CD4-positive, alpha-beta T cell (primary cell): ENCODE measurements around the gene RASA3. TPM values are rescaled to one million over a fixed set of nuclear protein-coding genes. Genes with fewer than 3 reads are reported as not detected.
A peak's percentile ranks its signal among the peaks of the same experiment; 100 is the strongest.

Source experiments
- ATAC-seq: fragments of 200-7000 bp; cut with Tn5 transposase; one replicate; pipeline ENCODE4 v1.10.0; 2022; ENCODE audit warnings: mild to moderate bottlenecking; ENCODE audit not compliant: poor library complexity
- CTCF ChIA-PET: fragments of 350-600 bp; sonication (Branson Sonifier 250); formaldehyde crosslinking; loops from one replicate; lab custom pipeline; 2021; ENCODE audit warnings: antibody characterized with exemption, inconsistent platforms; lab: Charles Lee
- POLR2A ChIA-PET: fragments of 350-600 bp; sonication (Branson Sonifier 250); formaldehyde crosslinking; loops from one replicate; lab custom pipeline; 2021; ENCODE audit warnings: antibody characterized with exemption, inconsistent platforms; lab: Charles Lee
- DNase-seq, 14 experiments: peaks; one replicate each; pipeline ENCODE4 v3.0.0-alpha.2; 2013 to 2020; ENCODE audit warnings: mixed read lengths in 2 of 14
- H3K27ac ChIP-seq, 2 donors: one replicate each; pipeline versions ENCODE4 v1.5.1 to v1.7.0; 2013; ENCODE audit warnings: low read length in 2 of 2, low read depth in 1 of 2, mild to moderate bottlenecking in 1 of 2
- H3K27me3 ChIP-seq, 2 experiments: 1 replicate in 1 of 2; 2 replicates in 1 of 2; pipeline versions ENCODE4 v1.6.1 to v1.7.0; 2013; ENCODE audit warnings: low read length in 2 of 2, control low read depth in 1 of 2, mild to moderate bottlenecking in 1 of 2, moderate library complexity in 1 of 2; ENCODE audit not compliant: insufficient read depth in 2 of 2, control insufficient read depth in 1 of 2
- H3K36me3 ChIP-seq: one replicate; pipeline ENCODE4 v1.6.1; 2013; ENCODE audit warnings: low read length, control low read depth; ENCODE audit not compliant: insufficient read depth
- H3K4me1 ChIP-seq: one replicate; pipeline ENCODE4 v1.6.1; 2013; ENCODE audit warnings: low read length, control low read depth; ENCODE audit not compliant: insufficient read depth
- H3K4me3 ChIP-seq: one replicate; pipeline ENCODE4 v1.5.1; 2013; ENCODE audit warnings: mild to moderate bottlenecking, low read length, moderate library complexity
- H3K9me3 ChIP-seq, 2 experiments: 1 replicate in 1 of 2; 2 replicates in 1 of 2; pipeline versions ENCODE4 v1.6.1 to v1.7.0; 2013; ENCODE audit warnings: low read length in 2 of 2, mild to moderate bottlenecking in 2 of 2, control low read depth in 1 of 2, moderate library complexity in 1 of 2; ENCODE audit not compliant: control insufficient read depth in 1 of 2, insufficient read depth in 1 of 2
- H3K27ac Mint-ChIP-seq: one replicate; pipeline ENCODE4 v1.8.0; 2020; ENCODE audit warnings: mixed read lengths
- H3K27me3 Mint-ChIP-seq: one replicate; pipeline ENCODE4 v1.8.0; 2021; ENCODE audit warnings: mixed read lengths
- H3K36me3 Mint-ChIP-seq: one replicate; pipeline ENCODE4 v1.8.0; 2021; ENCODE audit warnings: low read depth, mixed read lengths
- H3K4me1 Mint-ChIP-seq: one replicate; pipeline ENCODE4 v1.8.0; 2021; ENCODE audit warnings: low read depth, mixed read lengths
- H3K4me3 Mint-ChIP-seq: one replicate; pipeline ENCODE4 v1.8.0; 2020; ENCODE audit warnings: mild to moderate bottlenecking, mixed read lengths
- H3K9me3 Mint-ChIP-seq: one replicate; pipeline ENCODE4 v1.8.0; 2020; ENCODE audit warnings: mixed read lengths
- CTCF ChIP-seq: fragments of 200-600 bp; IDR thresholded peaks from one replicate; pipeline ENCODE4 v1.8.0; 2022; ENCODE audit warnings: antibody characterized with exemption, mild to moderate bottlenecking
- intact Hi-C, 2 experiments: fragments of 100-400 bp; cut with DNase I in 1 of 2; cut with micrococcal nuclease in 1 of 2; formaldehyde crosslinking; loops; one replicate each; pipeline versions ENCODE4 v1.15.1 to v1.9.0; 2023 to 2025; cut with DNase I, micrococcal nuclease
- total RNA-seq, 174 experiments: library from RNA in 2 of 174; stranded (reverse) in 2 of 174; gene quantifications; one replicate each; pipeline ENCODE4 v1.2.3 and lab custom pipeline; 2021 to 2026

RASA3 gene
- total RNA-seq, 2 experiments from 2014 or later, result 181 to 184 TPM

- ATAC-seq (no peak), DNase-seq (no peak)
- H3K4me1 Mint-ChIP-seq, result peaks cover 73% of the 10 kb centered on the region
- CTCF ChIA-PET, result no interaction called here
- Histone ChIP-seq H3K27me3 (no peaks in the 10 kb centered on the region), H3K9me3 (peaks cover 0 to 4% of the 10 kb centered on the region in 2 experiments), H3K4me3 (no peak overlapping the region), H3K4me1 (peaks cover 87% of the 10 kb centered on the region), H3K36me3 (peaks cover 50% of the 10 kb centered on the region), H3K27ac (peak overlapping the region; percentile 3 to 48)
- no peaks in the 10 kb centered on the region for H3K9me3 Mint-ChIP-seq
- no peaks in the 10 kb centered on the region for H3K27me3 Mint-ChIP-seq
- H3K27ac Mint-ChIP-seq, result peak overlapping the region; percentile 94
- intact Hi-C loops, result no loop called here
- TF ChIP-seq CTCF, result no peak
- peak overlapping the region; percentile 91 for H3K4me3 Mint-ChIP-seq
- POLR2A ChIA-PET, result interaction anchor here (1.8 to 6.1 kb wide), 2 partner anchors 10 to 21 kb away, joined by 4 to 38 read pairs; no protein-coding TSS in a partner anchor
- H3K36me3 Mint-ChIP-seq, result peaks cover 71% of the 10 kb centered on the region
These were observed 10.8 kb downstream of the RASA3 start for GRCh38 chr13:114121496-114122126.

- peaks cover 54% of the 10 kb centered on the region for H3K36me3 ChIP-seq
- Mint-ChIP-seq H3K4me3 (peak overlapping the region; percentile 91), H3K9me3 (no peaks in the 10 kb centered on the region), H3K4me1 (peaks cover 73% of the 10 kb centered on the region), H3K36me3 (peaks cover 71% of the 10 kb centered on the region), H3K27ac (peak overlapping the region; percentile 94), H3K27me3 (no peaks in the 10 kb centered on the region)
- H3K27me3 ChIP-seq, result no peaks in the 10 kb centered on the region
- H3K9me3 ChIP-seq, result peaks cover 0 to 4% of the 10 kb centered on the region in 2 experiments
- no peak for DNase-seq
- ChIA-PET POLR2A (interaction anchor here (0.6 to 6.1 kb wide), 3 partner anchors 10 to 54 kb away, joined by 4 to 38 read pairs (median 4); no protein-coding TSS in a partner anchor), CTCF (no interaction called here)
- ATAC-seq, result no peak
- TF ChIP-seq CTCF, result no peak
- no peak overlapping the region for H3K4me3 ChIP-seq
- intact Hi-C loops, result no loop called here
- peaks cover 85% of the 10 kb centered on the region for H3K4me1 ChIP-seq
- peak overlapping the region in 1 of 2 donors; percentile 50 for H3K27ac ChIP-seq
These were observed 11.4 kb downstream of the RASA3 start for GRCh38 chr13:114121031-114121430.

GRCh38 chr13:114120591-114121011, 11.8 kb downstream of the RASA3 start:
- Mint-ChIP-seq H3K27ac (peak overlapping the region; percentile 94), H3K4me1 (peaks cover 77% of the 10 kb centered on the region), H3K4me3 (peak overlapping the region; percentile 91), H3K9me3 (no peaks in the 10 kb centered on the region), H3K27me3 (no peaks in the 10 kb centered on the region), H3K36me3 (peaks cover 75% of the 10 kb centered on the region)
- Histone ChIP-seq H3K27me3 (no peaks in the 10 kb centered on the region), H3K4me1 (peaks cover 86% of the 10 kb centered on the region), H3K4me3 (peak overlapping the region; percentile 4), H3K27ac (peak overlapping the region; percentile 50 to 59), H3K36me3 (peaks cover 58% of the 10 kb centered on the region), H3K9me3 (peaks cover 0 to 4% of the 10 kb centered on the region in 2 experiments)
- CTCF ChIA-PET, result no interaction called here
- intact Hi-C loops, result no loop called here
- ATAC-seq (no peak), DNase-seq (peak in 1 of 14 experiments; percentile 46)
- POLR2A ChIA-PET, result interaction anchor here (0.6 to 1.8 kb wide), 2 partner anchors 22 to 53 kb away, joined by 4 read pairs; no protein-coding TSS in a partner anchor
- TF ChIP-seq CTCF, result no peak
